ENCODE measurements around the gene SLC6A20. TPM values are rescaled to one million over a fixed set of nuclear protein-coding genes. Genes with fewer than 3 reads are reported as not detected.

SLC6A20 gene
- total RNA-seq, 1 donor from 2014 or later: not detected

DNA sequence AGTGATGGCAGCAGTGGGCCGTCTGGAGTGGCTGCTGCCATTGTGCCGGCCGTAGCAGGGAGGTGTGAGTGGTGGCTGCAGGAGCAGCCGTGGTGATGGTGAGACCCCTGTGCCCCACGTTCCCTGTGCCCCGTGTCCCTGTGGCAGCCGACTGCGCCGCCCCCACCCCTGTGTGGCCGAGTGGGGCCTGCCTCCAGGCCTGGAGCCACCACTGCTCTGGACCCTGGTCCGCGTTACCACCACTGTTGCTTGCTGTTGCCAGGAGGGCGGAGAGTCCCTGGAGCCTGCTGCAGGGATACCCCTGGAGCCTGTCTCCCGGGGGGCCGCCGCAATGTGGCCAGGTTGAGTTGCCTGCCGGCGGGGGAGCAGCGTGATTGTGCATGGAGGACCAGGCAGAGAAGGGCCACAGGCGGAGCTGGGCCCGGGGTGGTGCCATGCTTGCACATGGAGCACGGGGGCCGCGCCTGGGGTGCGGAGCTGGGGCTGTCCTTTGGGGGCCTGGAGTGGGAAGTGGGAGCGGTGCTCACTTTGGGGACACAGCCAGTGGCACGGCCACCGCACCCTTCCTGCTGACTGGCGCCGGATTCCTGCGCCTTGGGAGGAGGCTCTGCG lies 50.1 kb downstream of the SLC6A20 start:
- Mint-ChIP-seq H3K4me3 (no peak overlapping the region), H3K9me3 (no peaks in the 10 kb centered on the region), H3K4me1 (no peaks in the 10 kb centered on the region), H3K27ac (no peak overlapping the region), H3K27me3 (ENCODE audit: insufficient read depth, low read depth) (no peaks in the 10 kb centered on the region), H3K36me3 (peaks cover 10% of the 10 kb centered on the region)
- no peak overlapping the region for H2AFZ ChIP-seq (replicated peaks)
- no peaks in the 10 kb centered on the region for H3K79me2 ChIP-seq (ENCODE audit: low read depth)
- TF ChIP-seq EZH2phosphoT487 (IDR thresholded peaks at IDR 0.05) (no peak), EZH2 (IDR thresholded peaks at IDR 0.05) (no peak)
- TF ChIP-seq, protein P1, sequence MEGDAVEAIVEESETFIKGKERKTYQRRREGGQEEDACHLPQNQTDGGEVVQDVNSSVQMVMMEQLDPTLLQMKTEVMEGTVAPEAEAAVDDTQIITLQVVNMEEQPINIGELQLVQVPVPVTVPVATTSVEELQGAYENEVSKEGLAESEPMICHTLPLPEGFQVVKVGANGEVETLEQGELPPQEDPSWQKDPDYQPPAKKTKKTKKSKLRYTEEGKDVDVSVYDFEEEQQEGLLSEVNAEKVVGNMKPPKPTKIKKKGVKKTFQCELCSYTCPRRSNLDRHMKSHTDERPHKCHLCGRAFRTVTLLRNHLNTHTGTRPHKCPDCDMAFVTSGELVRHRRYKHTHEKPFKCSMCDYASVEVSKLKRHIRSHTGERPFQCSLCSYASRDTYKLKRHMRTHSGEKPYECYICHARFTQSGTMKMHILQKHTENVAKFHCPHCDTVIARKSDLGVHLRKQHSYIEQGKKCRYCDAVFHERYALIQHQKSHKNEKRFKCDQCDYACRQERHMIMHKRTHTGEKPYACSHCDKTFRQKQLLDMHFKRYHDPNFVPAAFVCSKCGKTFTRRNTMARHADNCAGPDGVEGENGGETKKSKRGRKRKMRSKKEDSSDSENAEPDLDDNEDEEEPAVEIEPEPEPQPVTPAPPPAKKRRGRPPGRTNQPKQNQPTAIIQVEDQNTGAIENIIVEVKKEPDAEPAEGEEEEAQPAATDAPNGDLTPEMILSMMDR (IDR thresholded peaks at IDR 0.05): no peak
- H3K9me3 ChIP-seq (ENCODE audit: low read depth): no peaks in the 10 kb centered on the region
- no peak overlapping the region for H3K9ac ChIP-seq
- no peak overlapping the region for H3K4me3 ChIP-seq
- no peaks in the 10 kb centered on the region for H3K4me1 ChIP-seq
- no peak overlapping the region for H3K27ac ChIP-seq
- H3K4me2 ChIP-seq: no peak overlapping the region
- H4K20me1 ChIP-seq (ENCODE audit: low read depth): no peaks in the 10 kb centered on the region
- no peak for DNase-seq (ENCODE audit: low spot score)
- no peaks in the 10 kb centered on the region for H3K27me3 ChIP-seq
- no peaks in the 10 kb centered on the region for H3F3A ChIP-seq (ENCODE audit: low read depth)
- peaks cover 9% of the 10 kb centered on the region for H3K36me3 ChIP-seq

DNA sequence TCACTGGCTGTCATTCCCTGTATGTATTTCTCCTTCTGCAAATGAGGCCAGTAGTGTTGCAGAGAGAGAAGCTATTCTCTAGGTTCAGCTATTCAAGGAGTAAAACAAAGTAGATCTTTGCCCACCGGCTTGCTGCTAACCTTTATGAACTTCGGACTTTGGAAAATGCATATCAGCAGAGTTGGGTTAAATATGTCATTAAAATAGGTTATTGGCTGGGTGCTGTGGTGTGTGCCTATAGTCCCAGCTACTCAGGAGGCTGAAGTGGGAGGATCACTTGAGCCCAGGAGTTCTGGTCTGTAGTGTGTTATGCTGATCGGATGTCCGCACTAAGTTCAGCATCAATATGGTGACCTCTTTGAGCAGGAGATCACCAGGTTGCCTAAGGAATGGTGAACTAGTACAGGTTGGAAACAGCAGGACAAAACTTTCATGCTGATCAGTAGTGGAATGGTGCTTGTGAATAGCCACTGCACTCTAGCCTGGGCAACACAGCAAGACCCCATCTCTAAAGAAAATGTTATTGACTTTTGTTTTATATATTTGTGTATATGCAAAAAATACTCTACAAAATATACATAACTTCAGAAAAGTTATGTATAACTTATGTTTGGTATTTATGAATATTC lies 53.8 kb downstream of the SLC6A20 start:
- Histone ChIP-seq H3K27ac (no peak overlapping the region), H4K20me1 (ENCODE audit: low read depth) (no peaks in the 10 kb centered on the region), H3K9ac (no peak overlapping the region), H3F3A (ENCODE audit: low read depth) (no peaks in the 10 kb centered on the region), H2AFZ (replicated peaks) (no peak overlapping the region), H3K9me3 (ENCODE audit: low read depth) (no peaks in the 10 kb centered on the region), H3K79me2 (ENCODE audit: low read depth) (no peaks in the 10 kb centered on the region), H3K27me3 (no peaks in the 10 kb centered on the region), H3K4me2 (no peak overlapping the region), H3K36me3 (peaks cover 14% of the 10 kb centered on the region), H3K4me1 (no peaks in the 10 kb centered on the region), H3K4me3 (no peak overlapping the region)
- H3K4me3 Mint-ChIP-seq: no peak overlapping the region
- no peak for DNase-seq (ENCODE audit: low spot score)
- no peaks in the 10 kb centered on the region for H3K9me3 Mint-ChIP-seq
- H3K36me3 Mint-ChIP-seq: peaks cover 18% of the 10 kb centered on the region
- no peak overlapping the region for H3K27ac Mint-ChIP-seq
- no peaks in the 10 kb centered on the region for H3K27me3 Mint-ChIP-seq (ENCODE audit: insufficient read depth, low read depth)
- TF ChIP-seq EZH2phosphoT487 (IDR thresholded peaks at IDR 0.05) (no peak), EZH2 (IDR thresholded peaks at IDR 0.05) (no peak)
- TF ChIP-seq, protein P1 (IDR thresholded peaks at IDR 0.05): no peak
- no peaks in the 10 kb centered on the region for H3K4me1 Mint-ChIP-seq

DNA sequence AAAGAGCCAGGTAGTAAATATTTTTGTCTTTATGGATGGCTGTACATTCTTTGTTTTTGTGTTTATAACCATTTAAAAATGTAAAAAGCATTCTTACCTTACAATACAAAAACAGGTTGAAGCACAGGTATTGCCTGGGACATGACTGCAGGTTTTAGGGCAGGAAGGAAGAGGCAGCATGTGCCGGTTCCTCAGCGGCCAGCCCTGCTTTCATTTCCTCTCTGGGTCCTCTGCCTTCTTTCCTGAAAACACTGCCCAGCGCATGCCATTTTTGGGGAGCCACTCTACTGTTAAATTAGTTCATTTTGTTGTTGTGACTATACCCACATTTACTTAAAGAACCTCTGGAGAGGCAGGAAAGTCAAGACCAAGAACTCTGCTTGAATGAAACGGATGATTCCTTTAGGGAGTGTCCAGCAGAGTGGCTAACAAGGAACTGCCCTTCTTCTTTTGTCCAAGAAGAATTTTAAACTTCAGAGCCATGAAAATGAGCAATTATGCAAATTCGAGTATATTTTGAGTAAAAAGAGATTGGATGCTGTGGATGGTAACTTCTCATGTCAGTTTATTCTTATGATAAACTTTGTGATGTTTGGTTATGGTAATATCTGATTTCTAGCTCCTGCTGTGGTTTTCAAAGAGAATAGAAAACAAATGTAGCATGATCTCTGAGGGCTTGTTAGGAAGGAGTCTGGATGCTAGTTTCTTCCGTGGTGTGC lies 54.4 kb downstream of the SLC6A20 start:
- H3K4me1 ChIP-seq: no peaks in the 10 kb centered on the region
- TF ChIP-seq, protein P1 (IDR thresholded peaks at IDR 0.05): no peak
- TF ChIP-seq EZH2phosphoT487 (IDR thresholded peaks at IDR 0.05): no peak
- TF ChIP-seq EZH2 (IDR thresholded peaks at IDR 0.05): no peak
- Mint-ChIP-seq H3K36me3 (peaks cover 18% of the 10 kb centered on the region), H3K27me3 (ENCODE audit: insufficient read depth, low read depth) (no peaks in the 10 kb centered on the region), H3K27ac (no peak overlapping the region), H3K4me3 (no peak overlapping the region), H3K9me3 (no peaks in the 10 kb centered on the region), H3K4me1 (no peaks in the 10 kb centered on the region)
- no peaks in the 10 kb centered on the region for H3K27me3 ChIP-seq
- no peaks in the 10 kb centered on the region for H4K20me1 ChIP-seq (ENCODE audit: low read depth)
- DNase-seq (ENCODE audit: low spot score): no peak
- H3K4me2 ChIP-seq: no peak overlapping the region
- no peaks in the 10 kb centered on the region for H3K79me2 ChIP-seq (ENCODE audit: low read depth)
- no peak overlapping the region for H3K9ac ChIP-seq
- H3K36me3 ChIP-seq: peaks cover 14% of the 10 kb centered on the region
- H3K4me3 ChIP-seq: no peak overlapping the region
- no peak overlapping the region for H2AFZ ChIP-seq (replicated peaks)
- H3F3A ChIP-seq (ENCODE audit: low read depth): no peaks in the 10 kb centered on the region
- H3K9me3 ChIP-seq (ENCODE audit: low read depth): no peaks in the 10 kb centered on the region
- H3K27ac ChIP-seq: no peak overlapping the region

Data from neural progenitor cell (in vitro differentiated cells).